DMS153 treated with DMSO at 0.1 percent for 48 hours (cell line): ENCODE results near the gene HYPK.

Experiments
- DNase-seq: peaks from one replicate; lab custom pipeline; 2025; ENCODE audit not compliant: unreplicated experiment; lab: John Stamatoyannopoulos, UW

The HYPK gene, protein sequence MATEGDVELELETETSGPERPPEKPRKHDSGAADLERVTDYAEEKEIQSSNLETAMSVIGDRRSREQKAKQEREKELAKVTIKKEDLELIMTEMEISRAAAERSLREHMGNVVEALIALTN

DNA sequence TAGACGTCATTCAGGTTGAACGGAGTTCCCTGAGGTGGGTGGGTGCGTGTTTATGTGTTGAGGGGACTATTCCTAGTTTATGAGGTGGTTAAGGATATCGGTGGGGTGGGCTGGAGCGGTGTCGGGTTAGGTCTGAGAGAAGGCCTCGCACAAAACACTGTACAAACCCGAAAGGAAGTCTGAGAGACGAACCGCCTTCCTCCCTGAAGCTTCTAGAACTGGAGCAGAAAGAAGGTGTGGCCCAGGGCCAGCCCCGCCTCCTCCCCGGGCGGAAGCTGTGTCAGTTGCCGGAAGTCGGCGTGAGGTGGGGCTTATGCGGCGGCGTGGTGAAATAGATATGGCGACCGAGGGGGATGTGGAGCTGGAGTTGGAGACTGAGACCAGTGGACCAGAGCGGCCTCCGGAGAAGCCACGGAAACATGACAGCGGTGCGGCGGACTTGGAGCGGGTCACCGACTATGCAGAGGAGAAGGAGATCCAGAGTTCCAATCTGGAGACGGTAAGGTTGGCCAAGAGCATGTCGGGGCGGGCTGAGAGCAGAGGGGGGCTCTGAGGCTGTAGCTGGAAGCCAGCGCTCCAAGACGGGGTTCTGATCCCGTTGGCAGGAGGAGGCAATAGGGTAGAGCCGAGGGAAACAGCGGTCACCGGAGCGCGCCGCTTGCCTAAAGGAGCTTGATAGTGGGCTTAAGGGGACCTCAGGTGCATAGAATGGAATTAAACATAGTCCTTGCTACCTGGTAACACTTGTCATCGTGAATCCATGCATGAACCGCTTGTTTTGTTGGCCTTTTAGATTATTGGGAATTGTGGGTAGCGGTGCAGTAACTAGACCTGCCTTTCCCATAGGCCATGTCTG is at the start of gene HYPK:
Gene HYPK (plus strand): TSS at position 314 of the 856 bp plus-strand sequence. CDS start 24 bp downstream, at position 338.
- DNase-seq = peak; percentile 52

GRCh38 chr15:43751885-43752284 is 48.5 kb upstream of the HYPK start:
- DNase-seq = no peak

- no peak for DNase-seq
These were observed 37.6 kb upstream of the HYPK start for GRCh38 chr15:43762824-43763223.

- DNase-seq = no peak
These were observed 36.5 kb upstream of the HYPK start for GRCh38 chr15:43763819-43764446.

- DNase-seq = no peak
These were observed 30.7 kb upstream of the HYPK start for GRCh38 chr15:43769584-43770228.

- no peak for DNase-seq
These were observed 28.6 kb upstream of the HYPK start for GRCh38 chr15:43771816-43772215.

- no peak for DNase-seq
These were observed 27.8 kb upstream of the HYPK start for GRCh38 chr15:43772624-43773023.

DNA sequence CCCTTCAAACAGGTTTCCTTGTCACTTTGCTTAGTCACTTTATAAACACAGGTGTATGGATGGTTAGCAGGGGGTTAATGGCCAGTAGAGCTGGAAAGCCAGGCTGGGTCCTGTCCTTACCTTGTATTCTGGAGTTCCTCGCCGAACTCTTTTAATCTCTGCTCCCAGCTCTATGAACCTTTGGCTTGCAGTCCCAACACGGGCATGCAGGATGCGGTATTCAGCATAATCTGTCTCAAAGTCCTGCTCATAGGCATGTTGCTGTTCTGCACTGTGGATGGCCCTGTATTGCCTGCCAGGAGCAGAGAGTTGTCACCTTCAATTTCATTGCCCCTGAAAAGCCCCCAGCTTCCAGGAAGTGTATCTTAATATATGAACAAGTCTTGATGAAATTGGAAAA is 26.3 kb upstream of the HYPK start:
- no peak for DNase-seq

- DNase-seq = peak; percentile 10
These were observed 24.9 kb upstream of the HYPK start for GRCh38 chr15:43775411-43775965.

DNA sequence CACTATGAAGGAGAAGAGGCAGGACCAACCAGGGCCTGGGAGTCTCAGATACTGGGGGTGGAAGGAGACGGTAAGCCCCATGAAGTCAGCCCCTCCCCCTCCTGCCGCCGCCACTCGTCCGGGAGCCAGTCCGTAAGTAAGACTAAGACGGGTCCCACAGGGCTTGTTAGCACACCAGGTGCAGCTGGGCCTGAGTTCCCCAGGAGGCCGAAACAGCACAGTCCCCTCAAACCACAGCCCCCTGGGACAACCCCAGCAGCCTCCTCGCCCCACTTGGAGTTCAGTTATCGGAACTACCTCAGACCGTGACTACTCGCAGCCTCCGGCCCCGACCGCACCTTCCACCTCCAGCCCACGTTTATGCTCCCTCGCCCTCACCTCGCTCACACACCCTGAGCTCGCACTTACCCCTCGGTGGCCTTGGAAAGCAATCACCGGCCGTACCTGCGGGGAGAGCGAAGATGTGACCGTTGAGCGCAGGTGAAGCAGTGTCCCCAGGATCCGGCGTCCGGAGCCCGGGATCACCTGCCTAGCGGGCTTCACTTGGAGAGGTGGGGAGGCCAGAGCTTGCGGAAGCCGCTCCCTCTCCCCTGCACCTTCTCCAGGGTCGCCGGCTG is 24.2 kb upstream of the HYPK start:
- DNase-seq = no peak

DNA sequence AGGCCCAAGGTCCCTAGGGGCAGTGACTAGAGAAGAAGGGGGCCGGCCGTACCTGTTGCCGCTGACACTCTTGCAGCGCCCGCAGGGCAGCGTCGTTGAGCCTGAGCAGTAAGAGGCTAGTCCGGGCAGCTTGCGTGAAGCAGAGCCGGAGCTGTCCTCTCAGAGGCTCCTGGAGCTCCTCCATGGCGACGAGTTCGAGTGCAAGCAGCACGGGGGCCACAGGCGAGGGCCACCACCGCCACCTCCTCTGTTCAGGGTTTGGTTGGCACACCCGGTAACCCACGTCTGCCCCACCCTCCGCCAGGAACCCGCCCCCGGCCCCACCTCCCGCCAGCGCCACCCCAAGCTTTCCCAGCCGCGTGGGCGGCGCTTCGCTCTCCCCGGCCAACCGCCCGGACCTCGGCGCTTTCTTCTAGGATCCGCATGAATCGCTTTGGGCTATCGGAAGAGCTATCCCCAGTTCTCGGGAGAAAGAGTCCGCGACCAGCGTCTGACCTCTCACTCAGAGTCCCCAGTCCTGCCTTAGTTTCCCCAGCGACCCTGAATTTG is 23.6 kb upstream of the HYPK start, which contains the start of gene ELL3:
Gene ELL3 (minus strand): TSS at position 249 of the 549 bp plus-strand sequence. CDS start 65 bp downstream, at position 184.
- DNase-seq = peak; percentile 65

GRCh38 chr15:43777267-43777914 is 23.0 kb upstream of the HYPK start:
- DNase-seq = peak; percentile 41

GRCh38 chr15:43779016-43779415 is 21.4 kb upstream of the HYPK start:
- DNase-seq = no peak

DNA sequence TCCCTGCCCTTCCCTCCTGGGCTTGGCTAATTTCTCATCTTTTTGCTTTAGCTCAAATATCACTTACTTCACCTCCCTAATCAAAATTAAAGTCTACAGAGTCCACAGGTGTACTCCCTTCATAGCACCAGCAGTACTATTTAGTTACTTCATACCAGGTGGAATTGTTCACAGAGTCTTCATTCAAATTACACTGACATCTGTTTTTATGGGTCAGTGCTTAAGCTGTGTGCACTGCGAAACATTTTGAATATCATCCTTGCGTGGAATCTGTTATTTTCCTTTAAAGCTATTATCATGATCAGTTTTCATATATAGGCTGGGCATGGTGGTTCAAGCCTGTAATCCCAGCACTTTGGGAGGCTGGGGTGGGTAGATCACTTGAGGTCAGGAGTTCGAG is 11.0 kb upstream of the HYPK start:
- no peak for DNase-seq

DNA sequence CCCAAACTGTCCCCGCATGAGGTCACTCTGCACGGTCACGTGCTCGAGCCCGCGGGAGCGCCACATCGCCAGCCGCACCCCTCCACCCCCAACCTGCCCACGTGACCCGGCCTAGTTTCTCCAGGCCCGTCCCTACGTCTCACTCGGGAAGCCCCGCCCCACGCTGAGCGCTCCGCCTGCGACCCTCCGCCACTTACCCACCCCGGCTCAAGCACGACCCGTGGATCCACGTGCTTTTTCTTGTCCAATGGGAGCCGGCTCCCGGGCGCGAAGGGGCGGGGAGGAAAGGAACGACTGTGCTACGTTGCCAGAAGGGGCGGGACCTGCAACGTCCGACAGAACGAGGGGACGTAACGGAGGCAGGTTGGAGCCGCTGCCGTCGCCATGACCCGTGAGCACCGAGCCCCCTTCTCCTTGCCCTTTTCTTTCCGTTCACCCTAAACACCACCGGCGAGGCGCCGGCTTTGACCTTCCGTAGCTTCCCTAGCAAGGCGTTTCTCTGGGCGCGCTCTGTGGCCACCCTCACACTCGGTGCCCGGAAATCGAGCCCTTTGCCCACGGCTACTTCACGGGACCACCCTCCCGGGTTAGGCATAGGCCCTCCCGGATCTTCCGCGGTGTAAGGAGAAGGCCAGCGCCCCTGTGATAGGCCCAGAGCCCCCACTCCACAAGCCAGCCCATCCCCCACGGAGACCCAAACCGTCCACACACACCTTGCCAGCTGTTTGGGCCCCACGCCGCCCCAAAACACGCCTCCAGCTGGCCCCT is 8.2 kb upstream of the HYPK start, which contains the start of gene SERF2:
Gene SERF2 (plus strand): TSS at position 328 of the 768 bp plus-strand sequence. CDS start 57 bp downstream, at position 385.
- peak; percentile 48 for DNase-seq

- DNase-seq = no peak
These were observed 7.5 kb upstream of the HYPK start for GRCh38 chr15:43792761-43793476.

- DNase-seq = no peak
These were observed 6.8 kb upstream of the HYPK start for GRCh38 chr15:43793647-43794046.

GRCh38 chr15:43794269-43795037 is 5.9 kb upstream of the HYPK start:
- no peak for DNase-seq
